Measurements from ENCODE around the gene CBFA2T3. TPM values are rescaled to one million over a fixed set of nuclear protein-coding genes. Genes with fewer than 3 reads are reported as not detected.

CBFA2T3 gene
- total and polyA plus RNA-seq, 2 donors (not counting 1 experiment from before 2014, with no cell fraction given), result 40.8 to 58.3 TPM

DNA sequence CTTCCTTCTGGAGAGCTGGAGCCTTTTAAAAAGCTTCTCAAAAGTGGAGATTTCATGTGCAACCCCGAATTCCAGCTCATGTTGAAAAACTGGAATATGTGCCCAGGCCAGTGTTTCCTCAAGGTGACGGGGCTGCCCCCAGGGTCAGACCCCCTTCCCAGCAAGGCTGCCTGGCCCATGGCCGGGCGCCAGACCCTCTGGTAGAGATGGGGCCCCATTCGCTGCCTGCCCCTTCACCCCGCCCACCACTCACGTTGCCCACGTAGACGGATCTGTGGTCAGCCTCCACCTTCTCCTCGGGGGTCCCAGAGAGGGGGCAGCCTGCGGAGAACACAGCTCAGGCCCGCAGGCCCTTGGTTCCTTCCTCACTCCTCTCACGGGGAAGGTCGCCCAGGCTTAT, 111.7 kb downstream of the CBFA2T3 start:
- Histone ChIP-seq H3K9me3 (ENCODE audit: control extremely low read depth in 1 of 3, control insufficient read depth in 2 of 3, insufficient read depth in 1 of 3, low read length in 2 of 3) (no peaks in the 10 kb centered on the region), H3K27me3 (replicated peaks in 1 of 4; ENCODE audit: control extremely low read depth in 1 of 4, control insufficient read depth in 3 of 4, insufficient read depth in 4 of 4, low read length in 3 of 4) (peaks cover 0 to 21% (median 2%) of the 10 kb centered on the region in 4 experiments), H2AFZ (ENCODE audit: insufficient read depth, low read depth, low read length, poor library complexity, severe bottlenecking) (no peak overlapping the region), H4K20me1 (ENCODE audit: control insufficient read depth, insufficient read depth, low read length, poor library complexity, severe bottlenecking) (peaks cover 8% of the 10 kb centered on the region), H3K79me2 (ENCODE audit: control insufficient read depth, insufficient read depth, low read length) (peaks cover 11% of the 10 kb centered on the region), H3K4me3 (ENCODE audit: control extremely low read depth in 1 of 5, extremely low read depth in 1 of 5, insufficient read depth in 1 of 5, low read depth in 2 of 5, low read length in 4 of 5) (no peak overlapping the region), H3K4me1 (ENCODE audit: control insufficient read depth in 2 of 2, insufficient read depth in 2 of 2, low read length in 2 of 2) (peaks cover 1 to 2% of the 10 kb centered on the region in 2 donors), H3K4me2 (replicated peaks; ENCODE audit: low read depth, low read length, poor library complexity, severe bottlenecking) (no peak overlapping the region), H3K27ac (ENCODE audit: low read length in 2 of 2) (no peak overlapping the region), H3K36me3 (replicated peaks in 1 of 2; ENCODE audit: control extremely low read depth in 1 of 2, control insufficient read depth in 1 of 2, extremely low read depth in 1 of 2, insufficient read depth in 2 of 2, low read length in 1 of 2) (peaks cover 0 to 25% of the 10 kb centered on the region in 2 experiments), H3K9ac (ENCODE audit: low read length) (no peak overlapping the region)
- Mint-ChIP-seq H3K4me3 (no peak overlapping the region), H3K4me1 (peaks cover 2% of the 10 kb centered on the region), H3K27me3 (peaks cover 4% of the 10 kb centered on the region), H3K27ac (no peak overlapping the region), H3K9me3 (ENCODE audit: insufficient read depth) (no peaks in the 10 kb centered on the region)
- intact Hi-C loops (cut with micrococcal nuclease), result no loop called here
- 89% methylated on average over 11 of the region's 14 CpGs for whole genome bisulfite sequencing (ENCODE audit: insufficient coverage)
- CTCF ChIA-PET, result interaction anchor here (1.1 to 1.5 kb wide), 2 partner anchors 11 to 128 kb away, joined by 3 to 6 read pairs; no protein-coding TSS in a partner anchor
- TF ChIP-seq, protein P1, sequence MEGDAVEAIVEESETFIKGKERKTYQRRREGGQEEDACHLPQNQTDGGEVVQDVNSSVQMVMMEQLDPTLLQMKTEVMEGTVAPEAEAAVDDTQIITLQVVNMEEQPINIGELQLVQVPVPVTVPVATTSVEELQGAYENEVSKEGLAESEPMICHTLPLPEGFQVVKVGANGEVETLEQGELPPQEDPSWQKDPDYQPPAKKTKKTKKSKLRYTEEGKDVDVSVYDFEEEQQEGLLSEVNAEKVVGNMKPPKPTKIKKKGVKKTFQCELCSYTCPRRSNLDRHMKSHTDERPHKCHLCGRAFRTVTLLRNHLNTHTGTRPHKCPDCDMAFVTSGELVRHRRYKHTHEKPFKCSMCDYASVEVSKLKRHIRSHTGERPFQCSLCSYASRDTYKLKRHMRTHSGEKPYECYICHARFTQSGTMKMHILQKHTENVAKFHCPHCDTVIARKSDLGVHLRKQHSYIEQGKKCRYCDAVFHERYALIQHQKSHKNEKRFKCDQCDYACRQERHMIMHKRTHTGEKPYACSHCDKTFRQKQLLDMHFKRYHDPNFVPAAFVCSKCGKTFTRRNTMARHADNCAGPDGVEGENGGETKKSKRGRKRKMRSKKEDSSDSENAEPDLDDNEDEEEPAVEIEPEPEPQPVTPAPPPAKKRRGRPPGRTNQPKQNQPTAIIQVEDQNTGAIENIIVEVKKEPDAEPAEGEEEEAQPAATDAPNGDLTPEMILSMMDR (IDR thresholded peaks at IDR 0.05), result no peak
- TF ChIP-seq EZH2 (IDR thresholded peaks at IDR 0.05; ENCODE audit: borderline replicate concordance, insufficient read depth, low read depth, low read length, poor library complexity, severe bottlenecking), result no peak
- DNase-seq (no peak), ATAC-seq (ENCODE audit: low read depth) (no peak)
- POLR2A ChIA-PET, result no interaction called here

DNA sequence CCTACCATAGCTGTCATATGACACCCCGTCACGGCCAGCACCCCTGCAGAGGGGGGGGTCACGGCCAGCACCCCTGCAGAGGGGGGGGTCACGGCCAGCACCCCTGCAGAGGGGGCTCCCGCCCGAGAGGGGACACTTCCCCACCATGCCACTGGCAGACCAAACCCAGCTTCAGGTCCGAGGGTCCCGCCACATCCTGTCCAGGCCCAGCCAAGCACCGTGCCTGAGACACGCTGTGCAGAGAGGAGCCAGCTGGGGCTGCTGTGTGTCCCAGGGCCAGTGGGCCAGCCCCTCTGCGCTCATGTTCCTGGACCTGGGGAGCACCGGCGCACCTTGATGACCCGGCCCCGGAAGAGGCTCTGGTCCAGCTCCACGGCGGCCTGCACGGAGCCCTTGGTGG, 112.5 kb downstream of the CBFA2T3 start:
- peaks cover 2% of the 10 kb centered on the region for H3K4me1 Mint-ChIP-seq
- H3K4me3 Mint-ChIP-seq, result no peak overlapping the region
- peaks cover 0 to 16% (median 2%) of the 10 kb centered on the region in 4 experiments for H3K27me3 ChIP-seq (replicated peaks in 1 of 4; ENCODE audit: control extremely low read depth in 1 of 4, control insufficient read depth in 3 of 4, insufficient read depth in 4 of 4, low read length in 3 of 4)
- no peak overlapping the region for H3K9ac ChIP-seq (ENCODE audit: low read length)
- H3K27ac Mint-ChIP-seq, result no peak overlapping the region
- DNase-seq (no peak), ATAC-seq (ENCODE audit: low read depth) (no peak)
- H4K20me1 ChIP-seq (ENCODE audit: control insufficient read depth, insufficient read depth, low read length, poor library complexity, severe bottlenecking), result peaks cover 9% of the 10 kb centered on the region
- H3K4me2 ChIP-seq (replicated peaks; ENCODE audit: low read depth, low read length, poor library complexity, severe bottlenecking), result no peak overlapping the region
- H3K36me3 ChIP-seq (replicated peaks in 1 of 2; ENCODE audit: control extremely low read depth in 1 of 2, control insufficient read depth in 1 of 2, extremely low read depth in 1 of 2, insufficient read depth in 2 of 2, low read length in 1 of 2), result peaks cover 0 to 32% of the 10 kb centered on the region in 2 experiments
- H3K27ac ChIP-seq (ENCODE audit: low read length in 2 of 2), result no peak overlapping the region
- H3K79me2 ChIP-seq (ENCODE audit: control insufficient read depth, insufficient read depth, low read length), result peaks cover 19% of the 10 kb centered on the region
- no peak for TF ChIP-seq EZH2 (IDR thresholded peaks at IDR 0.05; ENCODE audit: borderline replicate concordance, insufficient read depth, low read depth, low read length, poor library complexity, severe bottlenecking)
- TF ChIP-seq, protein P1 (IDR thresholded peaks at IDR 0.05), result no peak
- intact Hi-C loops (cut with micrococcal nuclease), result no loop called here
- H3K9me3 Mint-ChIP-seq (ENCODE audit: insufficient read depth), result no peaks in the 10 kb centered on the region
- peaks cover 4% of the 10 kb centered on the region for H3K27me3 Mint-ChIP-seq
- POLR2A ChIA-PET, result interaction anchor here (0.6 kb wide), 1 partner anchor 269 kb away, joined by 3 read pairs; no protein-coding TSS in a partner anchor
- no peaks in the 10 kb centered on the region for H3K4me1 ChIP-seq (ENCODE audit: control insufficient read depth in 2 of 2, insufficient read depth in 2 of 2, low read length in 2 of 2)
- H3K9me3 ChIP-seq (ENCODE audit: control extremely low read depth in 1 of 3, control insufficient read depth in 2 of 3, insufficient read depth in 1 of 3, low read length in 2 of 3), result no peaks in the 10 kb centered on the region
- H2AFZ ChIP-seq (ENCODE audit: insufficient read depth, low read depth, low read length, poor library complexity, severe bottlenecking), result no peak overlapping the region
- CTCF ChIA-PET, result interaction anchor here (1.5 kb wide), 1 partner anchor 127 kb away, joined by 6 read pairs; no protein-coding TSS in a partner anchor
- H3K4me3 ChIP-seq (ENCODE audit: control extremely low read depth in 1 of 5, extremely low read depth in 1 of 5, insufficient read depth in 1 of 5, low read depth in 2 of 5, low read length in 4 of 5), result no peak overlapping the region
- WGBS (ENCODE audit: insufficient coverage), result 89% methylated on average over 9 of the region's 18 CpGs

Measured in B cell (primary cell).